ENCODE data around the gene MED13L.

DNA sequence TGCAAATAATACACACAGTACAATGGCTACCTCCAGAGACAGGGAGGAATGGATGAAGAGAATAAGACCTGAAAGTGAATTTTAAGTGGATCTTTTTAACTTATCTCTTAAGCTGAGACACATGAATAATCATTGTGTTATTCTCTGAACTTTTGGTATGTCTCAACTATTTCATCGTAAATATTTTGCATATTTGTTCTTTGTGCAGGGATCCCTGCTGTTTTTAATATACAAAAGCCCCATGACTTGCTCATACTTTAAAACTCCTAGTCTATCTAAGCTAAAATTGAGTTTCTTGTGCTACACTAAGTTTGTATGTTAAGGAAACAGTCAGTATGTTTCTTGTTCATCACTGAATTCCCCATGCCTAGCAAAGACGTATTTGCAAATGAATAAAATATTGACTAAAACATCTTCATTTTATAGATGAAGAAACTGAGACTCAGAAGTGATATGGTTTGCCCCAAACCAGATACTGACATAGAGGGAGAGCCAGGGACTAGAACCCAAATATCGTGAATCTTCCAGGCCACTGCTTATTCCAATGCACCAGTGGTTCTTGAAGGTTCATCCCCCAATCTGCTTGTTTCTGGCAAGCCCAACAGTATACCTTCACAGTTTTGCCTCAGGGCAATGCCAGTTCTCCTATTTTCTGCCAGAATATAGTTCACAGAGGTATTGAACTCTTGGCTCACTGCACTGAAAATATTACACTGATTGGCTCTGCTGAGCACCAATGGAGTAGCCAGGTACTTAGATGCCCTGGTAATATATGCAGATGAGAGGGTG is 356.9 kb downstream of the MED13L start:
- TF ChIP-seq, protein P1, sequence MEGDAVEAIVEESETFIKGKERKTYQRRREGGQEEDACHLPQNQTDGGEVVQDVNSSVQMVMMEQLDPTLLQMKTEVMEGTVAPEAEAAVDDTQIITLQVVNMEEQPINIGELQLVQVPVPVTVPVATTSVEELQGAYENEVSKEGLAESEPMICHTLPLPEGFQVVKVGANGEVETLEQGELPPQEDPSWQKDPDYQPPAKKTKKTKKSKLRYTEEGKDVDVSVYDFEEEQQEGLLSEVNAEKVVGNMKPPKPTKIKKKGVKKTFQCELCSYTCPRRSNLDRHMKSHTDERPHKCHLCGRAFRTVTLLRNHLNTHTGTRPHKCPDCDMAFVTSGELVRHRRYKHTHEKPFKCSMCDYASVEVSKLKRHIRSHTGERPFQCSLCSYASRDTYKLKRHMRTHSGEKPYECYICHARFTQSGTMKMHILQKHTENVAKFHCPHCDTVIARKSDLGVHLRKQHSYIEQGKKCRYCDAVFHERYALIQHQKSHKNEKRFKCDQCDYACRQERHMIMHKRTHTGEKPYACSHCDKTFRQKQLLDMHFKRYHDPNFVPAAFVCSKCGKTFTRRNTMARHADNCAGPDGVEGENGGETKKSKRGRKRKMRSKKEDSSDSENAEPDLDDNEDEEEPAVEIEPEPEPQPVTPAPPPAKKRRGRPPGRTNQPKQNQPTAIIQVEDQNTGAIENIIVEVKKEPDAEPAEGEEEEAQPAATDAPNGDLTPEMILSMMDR (IDR thresholded peaks at IDR 0.05) = no peak
- no peak for TF ChIP-seq POLR2A (IDR thresholded peaks at IDR 0.05)

All from breast epithelium (tissue), 3 donors.